Mammary epithelial cell (primary cell): ENCODE results near the gene KLF16.

Experiments used
- EZH2 ChIP-seq: IDR thresholded peaks from 2 replicates; pipeline ENCODE4 v1.6.1; 2012; ENCODE audit warnings: low read length, inconsistent platforms, borderline replicate concordance
- TF ChIP-seq, protein P1 (sequence below), 2 donors: IDR thresholded peaks in 1 of 2; conservative IDR thresholded peaks in 1 of 2; 2 replicates each; pipeline ENCODE4 v1.5.1; 2011 to 2012; ENCODE audit warnings: inconsistent platforms in 2 of 2, low read length in 2 of 2, mild to moderate bottlenecking in 2 of 2, control low read depth in 1 of 2, low read depth in 1 of 2; ENCODE audit not compliant: insufficient read depth in 1 of 2; ENCODE audit errors: extremely low read depth in 1 of 2

DNA sequence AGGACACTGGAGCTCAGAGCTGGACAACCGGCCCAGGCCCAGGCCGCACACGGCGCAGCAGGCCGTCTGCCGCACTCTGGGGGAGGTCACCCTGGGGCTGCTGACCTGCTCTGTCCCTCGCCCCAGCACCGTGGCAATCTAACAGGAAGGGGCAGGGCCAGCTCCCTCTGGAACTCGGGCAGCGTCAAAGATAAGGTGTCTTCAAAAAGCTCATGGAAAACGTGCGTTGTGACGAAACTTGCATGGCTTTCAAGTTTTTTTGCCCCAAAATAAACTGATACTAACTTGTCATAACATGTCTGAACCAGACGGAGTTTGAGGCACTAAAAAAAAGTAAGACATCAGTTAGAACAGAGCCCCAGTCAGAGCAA lies 39.1 kb downstream of the KLF16 start:
- TF ChIP-seq, protein P1, sequence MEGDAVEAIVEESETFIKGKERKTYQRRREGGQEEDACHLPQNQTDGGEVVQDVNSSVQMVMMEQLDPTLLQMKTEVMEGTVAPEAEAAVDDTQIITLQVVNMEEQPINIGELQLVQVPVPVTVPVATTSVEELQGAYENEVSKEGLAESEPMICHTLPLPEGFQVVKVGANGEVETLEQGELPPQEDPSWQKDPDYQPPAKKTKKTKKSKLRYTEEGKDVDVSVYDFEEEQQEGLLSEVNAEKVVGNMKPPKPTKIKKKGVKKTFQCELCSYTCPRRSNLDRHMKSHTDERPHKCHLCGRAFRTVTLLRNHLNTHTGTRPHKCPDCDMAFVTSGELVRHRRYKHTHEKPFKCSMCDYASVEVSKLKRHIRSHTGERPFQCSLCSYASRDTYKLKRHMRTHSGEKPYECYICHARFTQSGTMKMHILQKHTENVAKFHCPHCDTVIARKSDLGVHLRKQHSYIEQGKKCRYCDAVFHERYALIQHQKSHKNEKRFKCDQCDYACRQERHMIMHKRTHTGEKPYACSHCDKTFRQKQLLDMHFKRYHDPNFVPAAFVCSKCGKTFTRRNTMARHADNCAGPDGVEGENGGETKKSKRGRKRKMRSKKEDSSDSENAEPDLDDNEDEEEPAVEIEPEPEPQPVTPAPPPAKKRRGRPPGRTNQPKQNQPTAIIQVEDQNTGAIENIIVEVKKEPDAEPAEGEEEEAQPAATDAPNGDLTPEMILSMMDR (conservative IDR thresholded peaks at IDR 0.05 in 1 of 2, IDR thresholded peaks at IDR 0.05 in 1 of 2; ENCODE audit: extremely low read depth in 1 of 2, insufficient read depth in 1 of 2, low read depth in 1 of 2, low read length in 2 of 2): no peak
- TF ChIP-seq EZH2: no peak
